GDM1 (cell line): Measurements from ENCODE around the gene ARHGAP12.

Experiments used
- DNase-seq: peaks from one replicate; lab custom pipeline; 2025; lab: John Stamatoyannopoulos, UW

ARHGAP12 gene

DNA sequence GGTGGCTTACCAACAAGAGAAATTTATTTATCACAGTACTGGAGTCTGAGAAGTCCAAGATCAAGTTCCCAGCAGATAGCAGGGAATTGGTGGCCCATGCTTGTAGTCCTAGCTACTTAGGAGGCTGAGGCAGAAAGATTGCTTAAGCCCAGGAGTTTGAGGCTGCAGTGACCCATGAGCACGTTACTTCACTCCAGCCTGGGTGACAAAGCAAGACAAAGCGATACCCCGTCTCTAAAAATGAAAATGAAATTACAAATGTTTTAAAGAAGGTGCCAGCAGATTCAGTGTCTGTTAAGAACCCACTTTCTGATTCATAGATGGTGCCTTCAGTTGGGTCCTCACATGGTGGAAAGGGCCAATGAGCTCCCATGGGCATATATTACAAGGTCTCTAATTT, 20.6 kb upstream of the ARHGAP12 start:
- no peak for DNase-seq

DNA sequence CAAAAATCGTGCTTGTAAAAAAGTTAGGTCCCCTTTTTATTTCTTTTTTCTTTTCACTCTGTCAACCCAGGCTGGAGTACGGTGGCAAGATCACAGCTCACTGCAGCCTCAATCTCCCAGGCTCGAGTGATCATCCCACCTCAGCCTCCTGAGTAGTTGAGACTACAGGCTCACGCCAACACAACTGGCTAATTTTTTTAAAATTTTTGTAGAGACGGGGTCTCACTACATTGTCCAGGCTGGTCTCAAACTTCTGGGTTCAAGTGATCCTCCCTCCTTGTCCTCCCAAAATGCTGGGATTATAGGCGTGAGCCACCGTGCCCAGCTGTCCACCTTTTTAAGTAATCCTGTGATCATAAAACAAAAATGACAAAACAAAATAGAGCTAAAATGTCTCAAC, 19.4 kb upstream of the ARHGAP12 start:
- no peak for DNase-seq

DNA sequence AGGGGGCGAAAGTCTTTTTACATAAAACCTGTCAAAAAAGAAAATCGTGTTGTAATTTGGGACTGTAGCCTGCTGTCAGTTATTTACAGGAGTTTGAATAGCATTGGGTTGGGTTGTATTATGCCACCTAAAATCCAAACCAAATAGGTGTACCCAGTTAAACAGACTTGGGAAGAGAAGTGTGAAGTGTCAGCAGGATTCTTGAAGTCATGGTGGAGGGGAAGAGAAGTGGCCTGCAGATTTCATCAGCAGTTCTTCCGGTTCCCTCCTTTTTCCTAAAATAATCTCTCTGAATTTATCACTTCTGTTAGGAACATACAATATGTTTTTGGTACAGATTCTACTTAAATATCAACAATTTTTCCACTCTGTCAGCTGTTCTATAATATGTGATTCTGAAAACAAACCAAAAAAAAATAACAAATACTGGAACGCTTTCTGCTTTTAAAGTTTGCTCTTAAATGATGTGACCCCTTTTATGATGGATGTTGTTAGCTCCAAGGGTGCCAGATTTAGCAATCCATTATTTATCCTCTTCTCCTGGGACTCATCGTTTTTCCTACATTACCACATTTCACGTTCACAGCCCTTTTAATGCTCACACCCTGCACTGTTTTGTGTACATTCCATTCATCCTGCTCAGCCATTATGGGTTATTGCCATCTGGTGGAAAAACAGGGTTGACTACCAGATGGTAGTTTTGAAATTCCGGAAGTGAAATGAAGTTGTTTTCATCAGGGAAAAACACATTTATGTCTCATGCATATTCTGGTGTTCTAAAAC, 18.7 kb upstream of the ARHGAP12 start:
- DNase-seq: no peak

DNA sequence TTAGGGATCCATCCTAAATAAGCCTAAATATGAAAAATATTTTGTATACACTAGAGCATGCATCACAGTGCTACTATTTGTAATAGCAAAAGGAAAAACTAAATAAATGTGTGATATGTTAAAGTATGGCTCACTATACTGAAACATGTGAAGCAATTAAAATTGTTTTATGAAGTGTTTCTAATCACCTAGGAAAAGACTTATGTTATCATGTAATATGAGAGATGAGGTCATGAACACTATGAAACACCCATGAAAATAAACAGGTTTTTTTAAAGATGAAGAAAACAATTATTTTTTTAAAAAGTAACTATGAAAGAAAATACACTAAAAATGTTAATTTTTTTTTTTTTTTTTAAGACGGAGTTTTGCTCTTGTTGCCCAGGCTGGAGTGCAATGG, 16.8 kb upstream of the ARHGAP12 start:
- no peak for DNase-seq

DNA sequence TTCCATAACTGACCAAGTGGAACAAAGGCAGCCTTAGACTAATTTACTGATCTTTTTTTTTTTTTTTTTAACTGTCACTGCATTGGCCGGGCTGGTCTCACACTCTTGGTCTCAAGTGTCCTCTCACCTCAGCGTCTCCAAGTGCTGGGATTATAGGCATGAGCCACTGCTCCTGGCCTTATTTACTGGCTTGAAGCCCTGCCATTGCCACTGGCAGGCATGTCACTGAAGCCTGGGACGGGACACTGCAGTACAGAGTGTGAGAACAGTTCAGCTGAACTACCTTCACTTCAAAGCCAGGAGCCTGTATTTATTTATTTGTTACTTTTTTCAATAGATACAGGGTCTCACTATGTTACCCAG, 15.4 kb upstream of the ARHGAP12 start:
- DNase-seq: no peak

DNA sequence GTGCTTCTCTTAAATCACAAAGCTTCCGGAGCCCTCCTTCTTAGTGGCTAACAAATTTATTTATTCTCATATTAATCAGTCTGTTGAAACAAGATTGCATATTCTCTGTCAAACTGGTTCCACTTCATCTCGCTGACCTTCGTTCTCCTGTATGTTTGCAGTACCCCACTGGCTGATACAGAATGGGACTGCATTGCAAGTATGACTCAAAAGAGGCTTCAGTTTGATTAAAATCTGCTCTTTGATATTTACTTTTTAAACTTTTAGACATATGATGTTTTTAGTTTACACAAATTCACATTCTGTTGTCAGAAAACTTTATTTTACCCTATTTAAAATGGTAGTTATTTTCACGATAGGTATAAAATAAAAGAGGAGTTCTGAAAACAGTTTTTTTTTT, 14.3 kb upstream of the ARHGAP12 start:
- no peak for DNase-seq

DNA sequence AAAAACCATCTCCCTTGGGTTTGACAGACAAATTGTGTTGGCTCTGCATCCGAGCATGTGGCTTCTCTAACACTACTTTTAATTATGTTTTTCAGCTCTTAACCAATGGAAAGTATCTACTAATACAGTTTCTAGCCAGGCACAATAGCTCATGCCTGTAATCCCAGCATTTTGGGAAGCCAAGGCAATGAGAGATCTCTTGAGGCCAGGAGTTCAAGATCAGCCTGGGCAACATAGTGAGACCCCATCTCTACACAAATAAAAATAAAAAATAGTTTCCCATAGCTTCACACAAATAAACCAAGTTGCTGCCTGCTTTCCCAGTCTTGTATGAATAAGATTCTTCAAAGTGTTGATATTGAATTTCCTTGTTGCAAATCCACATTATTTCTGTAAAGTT, 13.8 kb upstream of the ARHGAP12 start:
- no peak for DNase-seq

DNA sequence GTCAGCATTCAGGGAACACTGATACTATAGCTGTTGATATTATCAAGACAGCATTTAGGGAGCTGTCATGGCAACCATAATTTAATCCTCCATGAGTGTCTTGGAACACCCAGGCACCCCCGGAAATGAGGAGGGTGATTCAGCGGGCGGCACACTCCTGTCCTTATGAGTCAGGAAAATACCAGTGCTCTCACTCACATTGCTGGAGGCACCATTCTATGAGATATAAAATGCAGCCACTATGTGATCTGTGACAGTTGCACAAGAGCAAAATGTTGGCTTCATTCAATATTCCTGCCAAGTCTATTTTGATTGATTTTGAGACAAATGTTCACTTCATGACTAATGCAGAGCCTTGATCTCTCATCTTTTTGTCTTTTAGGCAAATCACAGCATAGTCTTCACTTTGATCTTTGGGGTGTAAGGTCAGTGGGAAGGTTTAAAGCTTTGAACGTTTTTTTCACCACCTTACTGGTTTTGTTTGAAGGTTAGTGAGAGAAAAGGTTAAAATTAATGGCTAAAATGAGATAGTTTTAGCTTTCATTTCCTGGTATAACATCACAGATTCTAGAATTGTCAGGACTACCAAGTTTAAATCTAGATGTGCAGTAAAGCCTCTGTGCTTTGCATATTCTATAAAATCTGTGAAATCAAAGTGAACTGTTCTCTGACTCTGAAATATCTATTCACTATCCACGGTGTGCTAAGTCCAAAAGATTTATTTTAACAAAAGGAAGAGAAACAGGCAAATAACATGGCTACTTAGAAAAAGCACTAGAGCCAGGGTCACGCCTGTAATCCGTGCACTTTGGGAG, 12.4 kb upstream of the ARHGAP12 start:
- DNase-seq: no peak

DNA sequence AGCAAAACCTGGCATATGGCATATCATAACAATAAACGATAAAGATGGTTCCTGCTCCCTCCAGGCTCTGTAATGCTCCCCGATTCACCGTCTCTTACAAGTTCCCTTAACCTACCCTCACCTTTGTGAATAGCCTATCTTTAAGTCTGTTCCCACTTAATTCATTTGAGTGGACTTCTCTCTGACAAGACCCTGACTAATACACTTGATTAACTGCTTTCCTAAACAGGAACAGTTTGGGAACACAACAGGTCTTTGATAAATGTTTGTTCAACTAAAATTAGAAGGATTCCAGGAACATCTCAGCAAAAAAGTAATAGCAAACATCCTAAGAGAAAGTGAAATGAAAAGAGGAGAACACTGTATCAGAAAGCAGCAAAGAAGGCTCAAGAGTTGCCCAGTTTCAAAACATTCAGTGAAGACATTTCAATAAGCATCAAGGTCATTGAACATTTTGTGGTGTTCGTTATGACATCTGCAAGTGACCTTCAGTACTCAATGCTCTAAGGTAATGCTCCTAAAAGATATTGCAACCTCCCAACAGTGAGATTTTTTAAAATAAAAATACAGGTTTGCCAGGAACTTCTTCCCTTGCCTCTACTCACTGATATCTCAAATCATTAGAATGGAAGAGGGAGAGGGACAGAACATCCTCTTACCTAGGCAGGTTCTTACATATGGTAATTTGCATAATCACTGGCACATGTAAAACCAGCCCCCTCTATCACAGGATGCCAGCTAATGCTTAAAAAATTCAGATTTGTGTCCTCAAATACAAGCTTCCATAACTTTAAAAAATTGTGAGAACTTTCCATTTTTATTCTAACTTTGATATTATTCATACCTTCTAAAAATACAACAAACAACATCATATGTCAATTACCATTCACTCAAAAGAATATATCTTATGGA, 11.4 kb upstream of the ARHGAP12 start:
- no peak for DNase-seq

DNA sequence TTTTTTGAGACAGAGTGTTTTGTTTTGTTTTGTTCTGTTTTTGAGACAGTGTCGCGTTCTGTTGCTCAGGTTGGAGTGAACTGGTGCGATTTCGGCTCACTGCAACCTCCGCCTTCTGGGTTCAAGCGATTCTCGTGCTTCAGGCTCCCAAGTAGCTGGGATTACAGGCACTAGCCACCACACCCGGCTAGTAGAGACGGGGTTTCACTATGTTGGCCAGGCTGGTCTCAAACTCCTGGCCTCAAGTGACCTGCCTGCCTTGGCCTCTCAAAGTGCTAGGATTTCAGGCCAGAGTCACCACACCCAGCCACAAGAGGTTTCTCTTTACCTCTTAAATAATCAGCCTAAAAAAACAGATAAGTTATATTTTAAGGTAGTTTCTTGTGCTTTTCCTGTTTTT, 8.7 kb upstream of the ARHGAP12 start:
- no peak for DNase-seq

DNA sequence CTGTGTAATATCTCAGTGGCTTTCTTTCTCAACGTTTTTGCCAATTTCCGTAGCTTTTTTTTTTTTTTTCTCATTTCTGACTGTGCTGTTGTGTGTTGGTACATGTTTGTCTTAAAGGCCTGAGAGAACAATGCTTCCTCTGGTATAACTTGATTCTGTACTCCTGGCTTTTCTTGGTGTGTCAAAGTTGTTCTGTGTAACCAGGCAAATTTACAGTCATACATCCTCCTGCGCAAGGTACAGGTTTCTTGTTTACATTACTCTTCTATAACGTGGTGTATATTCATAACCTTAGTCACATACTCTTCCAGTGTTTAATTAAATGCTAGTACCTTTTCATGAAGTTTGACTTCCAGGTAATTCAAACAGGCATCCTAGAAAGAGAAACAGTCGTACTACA, 8.3 kb upstream of the ARHGAP12 start:
- DNase-seq: no peak

DNA sequence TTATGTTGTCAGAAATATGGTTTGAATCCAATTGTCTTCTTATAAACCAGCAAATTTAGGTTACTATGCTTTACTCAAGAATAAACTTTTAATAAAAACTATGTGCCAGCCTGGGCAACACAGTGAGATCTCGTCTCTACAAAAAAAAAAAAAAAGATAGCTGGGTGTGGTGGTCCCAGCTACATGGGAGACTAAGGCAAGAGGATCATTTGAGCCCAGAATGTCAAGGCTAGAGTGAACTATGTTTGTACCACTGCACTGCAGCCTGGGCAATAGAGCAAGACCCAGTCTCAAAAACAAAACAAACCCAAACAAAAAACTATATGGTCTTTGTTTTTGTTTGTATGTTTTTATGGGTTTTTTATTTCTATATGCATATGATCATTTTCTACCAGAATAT, 7.5 kb upstream of the ARHGAP12 start:
- DNase-seq: no peak

DNA sequence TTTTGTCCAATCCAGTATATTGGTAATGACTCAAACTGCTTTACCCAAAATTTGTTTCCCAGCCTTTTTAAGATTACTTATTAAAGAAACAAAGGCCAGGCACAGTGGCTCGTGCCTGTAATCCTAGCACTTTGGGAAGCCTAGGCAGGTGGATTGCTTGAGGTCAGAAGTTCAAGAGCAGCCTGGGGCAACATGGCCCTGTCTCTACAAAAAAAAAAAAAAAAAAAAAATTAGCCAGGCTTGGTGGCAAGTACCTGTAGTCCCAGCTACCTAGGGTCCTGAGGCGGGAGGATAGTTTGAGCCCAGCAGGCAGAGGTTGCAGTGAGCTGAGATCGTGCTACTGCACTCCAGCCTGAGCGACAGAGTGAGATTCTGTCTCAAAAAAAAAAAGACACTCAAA, 7.0 kb upstream of the ARHGAP12 start:
- DNase-seq: no peak

DNA sequence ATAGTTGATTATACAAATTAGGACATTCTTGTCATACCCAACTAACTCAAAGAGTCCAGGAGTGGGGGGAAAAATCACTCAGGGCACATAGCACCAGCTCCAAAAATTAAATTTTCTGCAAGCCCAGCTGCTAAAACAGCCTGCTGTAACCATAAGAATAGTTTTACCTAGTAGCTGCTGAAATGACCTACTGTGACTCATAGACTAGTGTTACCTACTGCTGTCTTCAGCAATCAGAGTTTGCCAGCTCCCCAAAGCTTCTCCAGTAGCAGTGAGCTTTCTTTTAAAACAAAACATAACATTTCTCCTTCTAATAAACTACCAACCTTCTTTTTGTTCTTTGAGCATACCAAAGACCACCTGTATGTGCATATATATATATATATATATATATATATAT, 4.2 kb upstream of the ARHGAP12 start:
- no peak for DNase-seq

DNA sequence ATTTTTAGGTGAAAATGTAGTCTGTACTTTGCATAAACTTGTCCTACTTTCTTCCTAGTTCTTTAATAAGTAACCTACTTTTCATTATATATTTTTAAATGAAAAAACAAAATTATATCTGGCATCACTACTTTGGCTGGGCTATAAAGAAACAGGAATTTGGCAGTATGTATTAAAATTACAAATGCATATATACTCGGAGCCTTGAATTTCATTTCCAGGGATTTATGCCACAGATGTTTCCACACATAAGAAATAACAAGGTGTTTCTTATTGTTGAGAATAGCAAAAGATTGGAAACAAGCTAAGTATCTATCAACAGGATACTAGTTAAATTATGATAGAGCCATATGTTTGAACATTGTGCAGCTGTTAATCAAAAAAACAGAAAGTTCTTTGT, 2.2 kb upstream of the ARHGAP12 start:
- no peak for DNase-seq

DNA sequence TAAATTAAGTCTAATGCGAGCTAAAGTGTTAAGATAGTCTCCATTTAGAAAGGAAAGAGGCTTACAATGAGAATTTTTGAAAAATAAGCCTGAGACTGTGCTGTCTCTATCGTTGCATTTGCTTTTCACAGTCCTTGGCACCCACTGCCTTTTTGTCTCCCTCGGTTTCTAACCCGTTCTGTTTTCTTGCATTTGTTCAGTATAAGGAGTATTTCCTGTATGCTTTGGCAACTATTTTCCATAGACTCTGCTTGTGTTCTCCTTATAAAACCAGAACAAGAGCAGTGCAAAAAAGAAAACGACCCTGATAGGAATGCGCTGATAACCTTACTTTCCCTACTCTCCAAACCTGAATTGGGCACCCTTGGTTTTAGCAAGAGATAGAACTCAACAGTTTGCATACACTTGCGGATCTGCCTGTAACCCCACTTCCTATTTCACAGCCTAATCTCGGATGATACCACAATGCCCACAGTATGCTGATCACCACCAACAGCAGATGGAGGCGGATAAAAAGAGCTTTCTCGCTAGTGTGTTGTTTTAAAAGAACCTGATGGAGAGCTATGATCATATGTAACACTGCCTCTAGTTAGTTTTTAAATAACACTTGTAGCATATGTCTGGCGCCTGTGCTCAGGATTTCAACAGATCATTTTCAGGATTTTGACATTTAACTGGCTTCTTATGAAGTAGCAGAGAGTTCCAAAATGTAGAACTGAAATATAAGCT, 1.6 kb upstream of the ARHGAP12 start:
- no peak for DNase-seq

DNA sequence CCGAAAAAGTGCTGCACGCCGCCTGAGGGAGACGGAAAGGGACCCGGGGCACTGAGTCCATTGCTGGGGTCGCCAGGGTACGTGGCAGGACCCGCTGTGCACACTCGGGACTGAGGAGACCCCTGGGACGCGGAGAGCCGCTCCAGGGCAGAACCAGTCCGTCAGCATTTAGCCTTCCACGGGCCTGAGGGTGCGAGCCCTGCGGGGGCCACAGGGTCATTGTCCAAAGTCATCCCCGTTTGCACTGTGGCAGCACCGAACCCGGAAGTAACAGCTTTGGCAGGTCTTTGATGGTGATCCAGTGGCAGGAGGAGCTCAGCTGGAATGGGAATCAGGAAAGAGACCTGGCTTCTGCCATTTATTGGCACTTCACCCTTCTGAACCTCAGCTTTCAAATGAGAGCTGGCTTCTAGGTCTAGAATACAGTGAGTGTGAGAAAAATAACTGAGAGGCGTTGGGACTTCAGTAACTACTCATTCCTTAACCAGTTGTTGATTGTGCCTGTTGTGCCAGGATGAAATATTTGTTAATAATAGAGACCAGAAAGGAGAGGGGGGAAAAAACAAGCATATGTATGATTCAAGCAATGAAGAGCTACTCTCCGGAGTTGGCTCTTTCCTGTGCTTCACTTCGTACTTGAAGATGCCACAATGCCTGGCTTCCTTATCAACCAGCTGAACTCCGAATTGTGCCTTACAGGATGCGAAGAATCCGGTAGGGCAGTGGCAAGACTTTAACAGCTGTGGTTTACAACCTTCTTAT, 811 bp upstream of the ARHGAP12 start:
- no peak for DNase-seq

DNA sequence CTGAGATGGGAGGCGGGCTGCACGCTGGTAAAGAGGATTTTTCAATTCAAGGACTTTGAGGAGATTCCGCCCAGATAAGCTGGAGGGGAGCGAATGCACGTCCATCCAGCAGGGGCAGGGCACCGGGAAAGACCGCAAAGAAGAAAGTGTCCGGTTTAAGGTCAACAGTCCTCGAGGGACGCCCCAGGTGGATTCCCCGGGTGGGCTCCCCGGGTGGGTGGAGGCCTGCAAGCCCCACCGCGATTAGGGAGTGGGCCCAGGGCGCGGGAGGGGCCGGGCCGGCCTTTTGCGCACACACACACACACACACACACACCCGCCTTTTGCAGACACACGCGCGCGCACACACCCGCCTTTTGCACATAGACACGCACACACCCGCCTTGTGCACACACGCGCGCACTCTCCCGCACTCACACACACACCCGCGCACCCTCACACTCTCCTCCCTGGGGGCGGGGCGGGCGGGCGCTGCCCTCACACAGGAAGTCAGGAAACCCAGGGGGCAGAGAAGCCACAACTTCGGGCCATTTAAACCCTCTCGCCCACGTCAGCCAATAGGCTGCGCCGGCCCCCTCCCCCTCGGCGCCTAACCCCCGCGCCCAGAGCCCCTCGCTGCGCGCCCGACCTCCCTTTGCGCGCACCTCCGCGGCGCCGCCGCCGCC, 615 bp downstream of the ARHGAP12 start:
- no peak for DNase-seq

DNA sequence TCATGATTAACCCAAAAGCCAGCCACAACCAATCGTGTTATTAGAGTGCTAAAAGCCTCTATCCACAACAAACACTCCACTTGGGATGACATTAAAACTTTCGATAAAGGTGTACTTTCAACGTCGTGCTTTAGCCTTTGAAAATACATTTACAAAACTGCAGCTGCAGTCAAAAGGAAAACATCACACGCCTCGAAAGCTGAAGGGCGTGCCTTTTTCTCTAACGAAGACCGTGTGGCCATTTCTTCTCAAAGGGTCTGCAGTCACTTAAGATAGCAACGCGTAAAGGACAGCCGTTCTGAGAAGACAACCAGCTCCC, 1.1 kb downstream of the ARHGAP12 start:
- no peak for DNase-seq

DNA sequence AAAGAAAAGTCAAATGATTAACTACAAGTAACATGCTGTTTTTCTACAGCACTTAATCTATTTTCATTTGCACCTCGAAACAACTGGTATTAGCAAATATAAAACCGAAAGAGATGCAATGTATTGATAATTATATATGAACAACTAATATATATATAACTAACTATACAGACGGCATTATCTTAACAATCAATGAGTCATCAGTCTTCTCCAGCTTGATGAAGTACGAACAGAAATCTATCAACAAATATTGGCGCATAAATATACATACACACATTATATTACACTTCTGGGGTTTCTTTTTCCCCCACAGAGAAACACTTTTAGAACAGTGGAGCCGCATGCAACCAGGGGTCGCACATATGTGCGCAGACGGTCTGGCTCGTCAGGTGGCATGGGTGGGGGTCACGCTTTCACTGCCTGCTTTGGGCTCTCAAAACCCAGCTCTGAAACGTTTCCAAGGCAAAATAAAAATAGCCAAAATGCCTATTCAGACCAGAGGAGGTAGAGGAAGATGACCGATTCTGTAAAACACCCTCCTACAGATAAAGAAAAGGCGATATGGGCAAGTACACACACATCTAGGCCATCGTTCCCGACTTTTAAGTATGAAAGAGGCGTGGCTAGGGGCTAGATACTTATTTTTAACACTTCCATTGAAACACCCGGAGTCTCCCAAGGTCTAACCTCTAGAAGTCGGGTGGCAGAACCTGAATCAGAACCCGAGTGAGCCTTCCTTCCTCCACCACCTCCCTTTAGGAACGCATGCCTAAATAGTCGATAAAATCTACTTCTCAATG, 1.7 kb downstream of the ARHGAP12 start:
- no peak for DNase-seq
